Natural killer cell (primary cell): ENCODE results near the gene NXPH4. TPM values are rescaled to one million over a fixed set of nuclear protein-coding genes. Genes with fewer than 3 reads are reported as not detected.

ENCODE experiments used
- ATAC-seq, 3 donors: fragments of 150-1000 bp in 2 of 3; fragments of 200-7000 bp in 1 of 3; cut with Tn5 transposase; 1 replicate in 1 of 3; 2 replicates in 2 of 3; pipeline ENCODE4 v1.10.0; 2021; ENCODE audit warnings: mild to moderate bottlenecking in 2 of 3, moderate library complexity in 2 of 3
- DNase-seq, 2 donors: peaks; one replicate each; pipeline versions ENCODE4 v3.0.0 to v3.0.0-alpha.2; 2013 to 2021; ENCODE audit warnings: mixed read lengths in 1 of 2
- H3K27ac ChIP-seq: one replicate; pipeline ENCODE4 v1.5.1; 2013; ENCODE audit warnings: mild to moderate bottlenecking, low read length
- H3K27me3 ChIP-seq: one replicate; pipeline ENCODE4 v1.6.1; 2013; ENCODE audit warnings: low read length; ENCODE audit not compliant: control insufficient read depth, insufficient read depth
- H3K36me3 ChIP-seq: one replicate; pipeline ENCODE4 v1.6.1; 2013; ENCODE audit warnings: low read length; ENCODE audit not compliant: control insufficient read depth, insufficient read depth
- H3K4me1 ChIP-seq: one replicate; pipeline ENCODE4 v1.6.1; 2013; ENCODE audit warnings: low read length; ENCODE audit not compliant: control insufficient read depth, insufficient read depth
- H3K4me3 ChIP-seq: one replicate; pipeline ENCODE4 v1.5.1; 2013; ENCODE audit warnings: low read length
- H3K9me3 ChIP-seq: one replicate; pipeline ENCODE4 v1.6.1; 2013; ENCODE audit warnings: low read length; ENCODE audit not compliant: control insufficient read depth, insufficient read depth
- H3K27ac Mint-ChIP-seq, 2 donors: one replicate each; pipeline ENCODE4 v1.8.0; 2022; ENCODE audit warnings: mild to moderate bottlenecking in 2 of 2, mixed read lengths in 2 of 2, moderate library complexity in 1 of 2
- H3K27me3 Mint-ChIP-seq, 2 donors: one replicate each; pipeline ENCODE4 v1.8.0; 2022; ENCODE audit warnings: low read depth in 2 of 2, mixed read lengths in 2 of 2
- H3K36me3 Mint-ChIP-seq: one replicate; pipeline ENCODE4 v1.8.0; 2022; ENCODE audit warnings: mixed read lengths
- H3K4me1 Mint-ChIP-seq, 2 donors: one replicate each; pipeline ENCODE4 v1.8.0; 2022; ENCODE audit warnings: mixed read lengths in 2 of 2
- H3K4me3 Mint-ChIP-seq: one replicate; pipeline ENCODE4 v1.8.0; 2022; ENCODE audit warnings: mild to moderate bottlenecking, moderate library complexity, mixed read lengths
- H3K9me3 Mint-ChIP-seq, 2 donors: one replicate each; pipeline ENCODE4 v1.8.0; 2022; ENCODE audit warnings: mixed read lengths in 2 of 2
- CTCF ChIP-seq: fragments of 200-600 bp; IDR thresholded peaks from one replicate; pipeline ENCODE4 v1.8.0; 2022; ENCODE audit warnings: antibody characterized with exemption
- WGBS: methylation state at CpG from one replicate; pipeline ENCODE4 v1.1.7; 2013; ENCODE audit warnings: missing lambda C conversion rate; ENCODE audit not compliant: insufficient coverage; 5-methylcytosine and 5-hydroxymethylcytosine counted together
- intact Hi-C: fragments of 100-400 bp; cut with micrococcal nuclease; formaldehyde crosslinking; loops from one replicate; pipeline ENCODE4 v1.14.2; 2022
- total RNA-seq, 4 donors: library from RNA; stranded (reverse); fragments of 120-200 nt in 1 of 4; gene quantifications; one replicate each; pipeline versions ENCODE4 v1.2.3 to v1.2.4, GENCODE V29; 2013 to 2022

Gene NXPH4
- total RNA-seq, 3 donors from 2014 or later (not counting 1 experiment from before 2014, with no cell fraction given): 0.82 TPM; not detected in 2

GRCh38 chr12:57185403-57185802, 31.2 kb upstream of the NXPH4 start:
- intact Hi-C loops: loop anchor here (10.0 kb wide), 1 partner anchor 431 kb away; the partner anchor contains the start of gene PRIM1
- Mint-ChIP-seq H3K4me1 (peaks cover 0 to 7% of the 10 kb centered on the region in 2 donors), H3K27ac (no peak overlapping the region), H3K36me3 (no peaks in the 10 kb centered on the region), H3K4me3 (no peak overlapping the region), H3K9me3 (no peaks in the 10 kb centered on the region), H3K27me3 (no peaks in the 10 kb centered on the region)
- 92% methylated on average over 25 of the region's 25 CpGs for WGBS
- Histone ChIP-seq H3K4me3 (no peak overlapping the region), H3K27ac (no peak overlapping the region), H3K36me3 (no peaks in the 10 kb centered on the region), H3K4me1 (no peaks in the 10 kb centered on the region), H3K27me3 (no peaks in the 10 kb centered on the region), H3K9me3 (no peaks in the 10 kb centered on the region)
- no peak for TF ChIP-seq CTCF
- DNase-seq (no peak), ATAC-seq (no peak)

- Histone ChIP-seq H3K27ac (no peak overlapping the region), H3K4me3 (no peak overlapping the region), H3K36me3 (no peaks in the 10 kb centered on the region), H3K9me3 (no peaks in the 10 kb centered on the region), H3K4me1 (no peaks in the 10 kb centered on the region), H3K27me3 (no peaks in the 10 kb centered on the region)
- WGBS: 90% methylated on average over 12 of the region's 12 CpGs
- Mint-ChIP-seq H3K27me3 (no peaks in the 10 kb centered on the region), H3K4me3 (no peak overlapping the region), H3K4me1 (peaks cover 0 to 7% of the 10 kb centered on the region in 2 donors), H3K27ac (no peak overlapping the region), H3K9me3 (no peaks in the 10 kb centered on the region), H3K36me3 (no peaks in the 10 kb centered on the region)
- ATAC-seq (no peak), DNase-seq (no peak)
- intact Hi-C loops: loop anchor here (10.0 kb wide), 1 partner anchor 431 kb away; the partner anchor contains the start of gene PRIM1
- TF ChIP-seq CTCF: no peak
These were observed 30.6 kb upstream of the NXPH4 start for GRCh38 chr12:57185906-57186508.

GRCh38 chr12:57187222-57188089, 29.1 kb upstream of the NXPH4 start:
- no peak for DNase-seq
- no peaks in the 10 kb centered on the region for H3K36me3 ChIP-seq
- H3K4me3 ChIP-seq: no peak overlapping the region
- no peaks in the 10 kb centered on the region for H3K9me3 Mint-ChIP-seq
- no peak overlapping the region for H3K27ac Mint-ChIP-seq
- no peaks in the 10 kb centered on the region for H3K36me3 Mint-ChIP-seq
- ATAC-seq: no peak
- H3K27ac ChIP-seq: no peak overlapping the region
- no peak overlapping the region for H3K4me3 Mint-ChIP-seq
- H3K4me1 ChIP-seq: no peaks in the 10 kb centered on the region
- H3K4me1 Mint-ChIP-seq: peaks cover 0 to 7% of the 10 kb centered on the region in 2 donors
- intact Hi-C loops: loop anchor here (10.0 kb wide), 1 partner anchor 433 kb away; the partner anchor contains the start of gene PRIM1
- no peaks in the 10 kb centered on the region for H3K9me3 ChIP-seq
- H3K27me3 Mint-ChIP-seq: no peaks in the 10 kb centered on the region
- H3K27me3 ChIP-seq: no peaks in the 10 kb centered on the region
- 85% methylated on average over 21 of the region's 21 CpGs for WGBS
- TF ChIP-seq CTCF: no peak
